ENCODE results near the gene JARID2.

The JARID2 gene

GRCh38 chr6:15476631-15477380 lies 230.9 kb downstream of the JARID2 start:
- TF ChIP-seq CTCF (conservative IDR thresholded peaks at IDR 0.05; ENCODE audit: low read depth, low read length) = no peak
- no peak overlapping the region for H3K4me3 ChIP-seq (ENCODE audit: low read length)
- no peak for DNase-seq (ENCODE audit: low read depth)

- DNase-seq (ENCODE audit: low read depth) = no peak
- TF ChIP-seq CTCF (conservative IDR thresholded peaks at IDR 0.05; ENCODE audit: low read depth, low read length) = no peak
- no peak overlapping the region for H3K4me3 ChIP-seq (ENCODE audit: low read length)
Measured at GRCh38 chr6:15477746-15478145, 231.9 kb downstream of the JARID2 start.

GRCh38 chr6:15479761-15480160 lies 233.9 kb downstream of the JARID2 start:
- no peak overlapping the region for H3K4me3 ChIP-seq (ENCODE audit: low read length)
- TF ChIP-seq CTCF (conservative IDR thresholded peaks at IDR 0.05; ENCODE audit: low read depth, low read length) = no peak
- peak; percentile 80 for DNase-seq (ENCODE audit: low read depth)

GRCh38 chr6:15480525-15480924 lies 234.7 kb downstream of the JARID2 start:
- no peak for DNase-seq (ENCODE audit: low read depth)
- H3K4me3 ChIP-seq (ENCODE audit: low read length) = no peak overlapping the region
- no peak for TF ChIP-seq CTCF (conservative IDR thresholded peaks at IDR 0.05; ENCODE audit: low read depth, low read length)

GRCh38 chr6:15481390-15482291 lies 235.8 kb downstream of the JARID2 start:
- no peak for TF ChIP-seq CTCF (conservative IDR thresholded peaks at IDR 0.05; ENCODE audit: low read depth, low read length)
- DNase-seq (ENCODE audit: low read depth) = no peak
- H3K4me3 ChIP-seq (ENCODE audit: low read length) = no peak overlapping the region

GRCh38 chr6:15483060-15483459 lies 237.2 kb downstream of the JARID2 start:
- TF ChIP-seq CTCF (conservative IDR thresholded peaks at IDR 0.05; ENCODE audit: low read depth, low read length) = no peak
- no peak for DNase-seq (ENCODE audit: low read depth)
- H3K4me3 ChIP-seq (ENCODE audit: low read length) = no peak overlapping the region
